ENCODE results near the gene LCAT.

LCAT gene

GRCh38 chr16:67968400-67969253, 24.7 kb upstream of the LCAT start, which contains the start of gene SLC12A4:
Gene SLC12A4, minus strand, starts transcription at chr16:67968637. Its CDS starts 84 bp downstream, at chr16:67968553.
- DNase-seq = peak; percentile 95

- DNase-seq = peak; percentile 77
Observed at GRCh38 chr16:67967958-67968399, 24.1 kb upstream of the LCAT start.

- DNase-seq = peak; percentile 69
Observed at GRCh38 chr16:67967183-67967957, 23.4 kb upstream of the LCAT start.

DNA sequence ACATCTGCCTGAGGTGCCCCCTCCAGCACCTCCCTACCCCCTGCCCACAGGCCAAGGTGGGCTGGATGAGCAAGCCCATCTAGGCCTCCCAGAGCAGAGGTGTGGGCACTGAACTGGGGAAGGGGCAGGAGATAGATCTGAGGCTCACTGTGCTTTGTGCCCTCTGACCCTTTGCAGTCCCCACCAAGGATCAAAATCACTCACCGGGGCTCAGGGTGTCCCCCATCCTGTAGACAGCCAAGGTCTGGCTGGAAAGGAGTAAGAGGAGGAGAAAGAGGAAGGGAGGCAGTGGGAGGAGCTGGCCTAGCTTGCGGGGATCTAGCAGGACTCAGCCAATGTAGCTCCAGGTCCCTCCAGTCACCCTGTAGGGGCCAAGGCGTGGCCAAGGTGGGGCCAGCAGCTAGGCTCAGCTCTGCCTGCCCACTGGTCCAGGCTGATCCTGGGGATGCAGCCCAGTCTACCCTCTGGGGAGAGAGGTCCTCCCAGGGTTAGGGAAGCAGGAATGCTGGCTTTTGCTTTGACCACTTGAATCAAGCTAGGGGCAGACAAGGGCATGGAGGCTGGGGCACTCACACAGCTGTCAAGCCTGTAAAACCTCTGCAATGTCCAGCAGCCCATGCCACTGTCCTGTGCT, 22.7 kb upstream of the LCAT start:
- no peak for DNase-seq

DNA sequence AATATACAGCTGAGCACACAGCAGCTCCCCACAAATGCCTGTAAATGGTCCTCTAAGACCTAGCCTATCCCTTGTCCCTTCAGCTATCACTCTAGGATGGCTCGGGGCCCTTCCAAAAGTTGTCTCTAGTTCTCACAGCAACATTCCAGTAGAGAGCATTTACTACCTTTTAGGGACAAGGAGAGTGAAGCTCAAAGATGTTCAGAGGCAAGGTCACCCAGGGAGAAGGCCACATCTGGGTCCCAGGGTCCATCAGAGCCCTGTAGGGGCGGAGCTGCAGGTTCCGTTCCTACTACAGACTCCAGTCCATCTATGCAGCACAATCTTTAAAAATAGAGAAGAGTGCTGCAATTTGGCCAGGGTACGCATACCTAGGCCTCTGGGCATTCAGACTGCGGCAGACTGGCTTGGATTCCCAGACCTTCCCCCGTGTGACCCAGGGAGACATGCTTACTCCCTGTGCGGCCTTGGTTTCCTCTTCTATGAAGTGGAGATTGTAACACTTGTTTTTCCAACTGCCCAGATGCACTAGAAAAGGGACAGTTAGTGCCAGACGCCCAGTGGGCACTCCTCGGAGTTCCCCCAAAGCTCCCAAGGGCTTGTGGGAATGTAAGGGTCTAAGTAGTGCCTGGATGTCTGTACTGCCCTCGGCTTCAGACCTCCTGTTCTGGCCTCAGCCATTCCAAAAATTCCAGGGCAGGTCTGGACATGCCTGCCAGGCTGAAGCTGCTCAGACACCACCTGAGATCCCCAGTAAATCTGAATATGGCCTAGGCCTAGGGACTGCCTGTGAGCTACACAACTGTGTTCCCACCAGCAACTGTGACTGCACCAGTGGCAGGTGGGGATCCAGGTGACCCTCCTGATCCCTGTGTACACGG, 22.0 kb upstream of the LCAT start:
- no peak for DNase-seq

DNA sequence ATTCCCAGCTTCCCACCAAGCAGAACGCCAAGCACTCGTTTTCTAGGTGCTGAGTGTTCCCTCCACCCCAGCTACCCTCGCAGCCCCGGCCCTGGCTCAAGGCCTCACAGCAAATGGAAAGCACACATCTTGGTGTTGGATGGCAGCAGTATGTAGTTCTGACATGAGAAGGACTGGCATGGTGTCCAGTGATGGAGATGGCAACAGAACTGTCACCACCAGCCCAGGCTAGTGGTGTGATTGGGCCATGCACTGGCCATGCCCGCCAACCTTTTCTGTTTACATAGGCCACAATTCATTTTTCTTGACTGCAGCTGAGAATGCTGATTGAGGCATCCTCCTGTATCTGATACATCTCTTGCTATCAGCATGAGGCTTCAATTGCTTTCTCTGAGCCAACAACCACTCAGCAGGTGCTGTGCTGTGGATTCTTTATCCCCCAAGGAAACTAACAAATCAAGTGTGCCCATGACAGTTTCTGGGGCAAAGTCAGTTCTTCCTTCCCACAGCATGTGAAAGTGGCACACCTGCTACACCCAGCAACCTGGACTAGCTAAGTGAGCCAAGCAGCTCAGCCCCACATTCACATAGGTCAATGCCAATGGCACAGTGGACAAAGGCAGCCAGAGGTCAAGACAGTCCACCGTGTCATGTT, 20.7 kb upstream of the LCAT start:
- DNase-seq = no peak

DNA sequence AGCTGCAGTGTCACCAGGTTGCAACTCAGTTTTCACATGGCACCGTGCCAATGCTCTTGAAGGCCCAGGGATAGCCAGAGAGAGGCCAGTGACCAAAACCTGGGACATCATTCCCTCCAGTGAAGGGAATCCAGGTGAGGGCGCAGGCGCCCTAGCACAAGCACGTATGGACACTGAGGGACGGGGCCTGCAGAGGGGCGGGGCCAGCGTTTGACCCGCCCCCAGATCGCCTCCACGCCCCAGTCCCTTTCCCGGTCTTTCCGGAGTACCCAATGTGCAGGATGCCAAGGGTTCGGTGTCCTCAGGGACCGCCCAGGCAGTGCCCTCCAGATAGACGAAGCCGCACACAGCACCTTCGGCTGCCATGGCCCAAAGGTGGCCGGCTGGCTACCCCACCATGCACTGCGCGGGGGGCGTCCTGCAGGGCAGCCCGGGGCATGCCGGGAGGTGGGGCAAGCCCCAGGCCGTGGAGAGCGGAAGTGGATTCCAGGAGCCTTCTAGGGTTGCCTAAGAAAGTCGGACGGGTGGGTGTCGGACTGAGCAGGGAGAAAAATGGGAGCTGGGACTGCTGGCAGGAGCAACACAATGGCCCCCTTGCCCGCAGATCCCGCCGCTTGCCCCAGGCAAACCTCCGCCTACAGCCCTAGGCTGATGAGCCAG, 19.9 kb upstream of the LCAT start:
- DNase-seq = no peak

- DNase-seq = no peak
Observed at GRCh38 chr16:67963292-67963661, 19.4 kb upstream of the LCAT start.

GRCh38 chr16:67962135-67962534, 18.2 kb upstream of the LCAT start:
- no peak for DNase-seq

GRCh38 chr16:67961551-67961957, 17.6 kb upstream of the LCAT start:
- no peak for DNase-seq

GRCh38 chr16:67959536-67960329, 15.8 kb upstream of the LCAT start:
- no peak for DNase-seq

DNA sequence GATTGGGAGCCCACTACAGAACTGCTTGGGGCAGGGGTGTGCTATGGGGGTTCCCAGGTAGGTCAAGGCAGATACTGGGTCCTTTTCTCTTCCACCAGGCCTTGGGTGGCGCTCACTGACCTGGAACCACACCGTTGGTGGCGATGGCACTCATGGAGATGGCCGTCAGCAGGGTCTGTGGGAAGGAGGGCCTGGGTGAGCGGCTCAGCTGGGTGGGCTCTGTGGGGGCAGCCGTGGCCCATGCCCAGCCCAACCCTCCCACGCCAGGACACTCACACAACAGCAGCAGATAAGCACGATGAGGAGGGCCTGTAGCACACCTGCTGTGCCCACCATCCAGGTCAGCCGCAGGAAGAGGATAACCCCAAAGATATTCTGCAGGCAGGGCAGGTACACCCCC, 13.7 kb upstream of the LCAT start:
- no peak for DNase-seq

DNA sequence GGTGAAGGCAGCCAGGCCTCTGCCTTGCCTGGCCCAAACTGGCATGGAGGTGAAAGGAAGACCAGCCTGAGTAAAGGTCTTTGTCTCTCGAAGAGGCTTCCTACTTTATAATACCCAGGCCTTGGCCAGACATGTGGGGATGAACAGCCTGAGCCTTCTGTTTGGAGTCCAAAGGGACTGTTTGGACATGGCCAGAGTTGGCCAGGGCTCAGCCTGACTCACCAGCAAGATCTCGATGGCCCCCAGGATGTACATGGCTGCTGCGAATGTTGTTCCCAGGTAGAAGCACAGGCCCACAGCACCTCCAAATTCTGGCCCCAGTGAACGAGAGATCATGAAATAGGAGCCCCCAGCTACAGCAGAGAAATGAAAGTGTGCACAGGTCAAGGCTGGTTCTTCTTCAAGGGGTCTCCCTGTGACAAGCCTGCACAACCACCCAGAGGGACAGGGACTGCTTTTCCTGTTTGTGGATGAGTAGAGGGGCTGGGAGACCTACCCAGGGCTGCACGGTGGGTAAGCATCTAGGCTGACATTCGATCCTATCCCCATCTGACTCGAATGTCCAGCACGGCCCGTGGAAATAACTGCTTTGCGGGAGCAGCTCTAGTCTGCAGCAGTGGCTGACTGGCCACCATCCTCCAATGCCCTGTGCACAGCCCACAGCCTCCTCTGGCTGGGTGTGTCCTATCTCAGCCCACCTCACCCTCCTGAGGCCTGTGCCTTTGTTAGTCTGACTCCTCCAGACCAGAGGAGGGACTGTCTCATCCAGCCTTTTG, 10.7 kb upstream of the LCAT start:
- no peak for DNase-seq

GRCh38 chr16:67953641-67954375, 9.9 kb upstream of the LCAT start:
- DNase-seq = no peak

GRCh38 chr16:67951485-67951884, 7.6 kb upstream of the LCAT start:
- no peak for DNase-seq

DNA sequence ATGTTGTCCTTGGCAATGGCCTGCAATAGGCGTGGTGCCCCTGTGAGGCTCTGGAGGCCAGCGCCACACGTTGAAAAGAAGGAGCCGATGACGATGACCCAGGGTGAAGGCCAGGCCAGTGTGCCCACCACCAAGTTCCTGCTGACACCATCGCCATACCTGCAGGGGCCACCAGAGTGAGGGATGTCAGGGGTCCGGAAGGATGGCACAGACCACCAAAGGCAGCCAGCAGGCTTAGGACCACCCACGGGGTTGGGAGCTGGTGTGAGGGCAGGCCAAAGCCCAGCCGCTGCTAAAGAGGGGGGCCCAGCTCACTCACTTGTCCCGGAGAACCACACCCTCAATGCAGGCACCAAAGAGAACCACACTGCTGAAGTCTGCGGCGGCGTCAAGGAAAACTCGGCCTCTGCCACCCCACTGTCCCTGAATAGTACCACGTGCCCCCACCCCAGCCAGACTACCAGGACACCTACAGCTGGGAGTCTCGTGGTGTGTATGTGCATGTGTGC, 6.5 kb upstream of the LCAT start:
- DNase-seq = no peak

GRCh38 chr16:67949645-67950044, 5.7 kb upstream of the LCAT start:
- DNase-seq = no peak

DNA sequence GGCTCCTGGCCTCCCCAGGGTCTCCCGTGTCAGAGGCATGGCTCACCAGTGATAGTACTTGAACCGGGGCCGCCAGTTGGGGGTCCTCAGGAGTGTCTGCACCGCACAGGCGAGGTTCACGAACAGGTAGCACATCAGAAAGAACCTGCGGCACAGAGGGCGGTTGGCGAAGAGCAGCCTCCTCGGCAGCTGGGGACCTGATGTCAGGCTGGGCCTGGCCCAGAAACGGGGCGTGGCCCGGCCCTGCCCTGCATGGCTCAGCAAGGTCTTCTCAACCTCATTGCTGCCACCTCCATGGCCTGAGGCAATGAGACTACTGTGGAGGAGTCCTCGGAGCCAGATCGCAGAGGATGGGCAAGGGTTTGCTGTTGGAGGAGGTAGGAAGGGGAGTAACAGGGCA, 4.1 kb upstream of the LCAT start:
- no peak for DNase-seq
